Tongue (tissue), 2 donors: Measurements from ENCODE around the gene RCSD1. TPM values are rescaled to one million over a fixed set of nuclear protein-coding genes. Genes with fewer than 3 reads are reported as not detected.
"Not testable (repeated sequence)": the region's sequence is repeated elsewhere in the genome, so short reads cannot be mapped to it uniquely, and the experiment has no call there.

Experiments used
- DNase-seq: peaks from one replicate; pipeline ENCODE4 v3.0.0-alpha.2; 2015
- total RNA-seq: library from RNA; depleted of rRNA; stranded (reverse); fragments of >200 nt; gene quantifications from one replicate; pipeline ENCODE4 v1.2.3, GENCODE V29; 2014

Gene RCSD1
- total RNA-seq, 1 donor from 2014 or later, result 141 TPM

GRCh38 chr1:167742392-167743057 lies 112.5 kb downstream of the RCSD1 start:
- DNase-seq, result not testable (repeated sequence)

- DNase-seq, result no peak
Measured at GRCh38 chr1:167744901-167745300, 114.9 kb downstream of the RCSD1 start.

GRCh38 chr1:167746013-167746672 lies 116.1 kb downstream of the RCSD1 start:
- no peak for DNase-seq

GRCh38 chr1:167746988-167747655 lies 117.1 kb downstream of the RCSD1 start:
- no peak for DNase-seq

GRCh38 chr1:167747988-167748387 lies 118.0 kb downstream of the RCSD1 start:
- no peak for DNase-seq

- no peak for DNase-seq
Measured at GRCh38 chr1:167748906-167749305, 118.9 kb downstream of the RCSD1 start.

GRCh38 chr1:167749741-167750140 lies 119.7 kb downstream of the RCSD1 start:
- DNase-seq, result no peak

GRCh38 chr1:167750641-167751040 lies 120.6 kb downstream of the RCSD1 start:
- DNase-seq, result no peak

GRCh38 chr1:167751676-167752075 lies 121.6 kb downstream of the RCSD1 start:
- no peak for DNase-seq

GRCh38 chr1:167752219-167752985 lies 122.4 kb downstream of the RCSD1 start:
- DNase-seq, result no peak

- no peak for DNase-seq
Measured at GRCh38 chr1:167755654-167756053, 125.6 kb downstream of the RCSD1 start.

Other genes with a start within 250 kb of the RCSD1 start
- gene CD247, start 111.7 kb upstream of the RCSD1 start, total RNA-seq, result 0.41 TPM
- 47.0 TPM for gene CREG1, start 76.5 kb upstream of the RCSD1 start, total RNA-seq
- 99.8 TPM for gene MPZL1, start 91.8 kb downstream of the RCSD1 start, total RNA-seq